ENCODE measurements around the gene EGFL6. TPM values are rescaled to one million over a fixed set of nuclear protein-coding genes. Genes with fewer than 3 reads are reported as not detected.

Gene EGFL6
- total and polyA plus RNA-seq, 2 of the 13 experiments (the other 11 are each of a cell fraction or from before 2014, with no cell fraction given): not detected

- no peak for TF ChIP-seq ZMAT3 (CRISPR knock-in tag; conservative IDR thresholded peaks at IDR 0.05)
- TF ChIP-seq KLF9 (CRISPR knock-in tag; IDR thresholded peaks at IDR 0.05; ENCODE audit: low read depth): no peak
- TF ChIP-seq ZNF720 (CRISPR knock-in tag; IDR thresholded peaks at IDR 0.05): no peak
- no peak for TF ChIP-seq MED13 (CRISPR knock-in tag; IDR thresholded peaks at IDR 0.05)
- Histone ChIP-seq H3K79me2 (ENCODE audit: insufficient read depth, low read length) (no peaks in the 10 kb centered on the region), H3K4me3 (replicated peaks in 1 of 3; ENCODE audit: insufficient read depth in 1 of 3, low read depth in 2 of 3, low read length in 3 of 3) (no peak overlapping the region), H3K36me3 (replicated peaks in 1 of 2; ENCODE audit: control insufficient read depth in 1 of 2, insufficient read depth in 2 of 2, low read length in 2 of 2) (no peaks in the 10 kb centered on the region), H3K27ac (ENCODE audit: extremely low read length, insufficient read depth, low read length) (no peak overlapping the region), H3K4me2 (ENCODE audit: low read depth, low read length) (no peak overlapping the region), H3K27me3 (ENCODE audit: control insufficient read depth in 1 of 2, insufficient read depth in 2 of 2, low read length in 2 of 2) (no peaks in the 10 kb centered on the region; a peak in 1 of 5 replicates), H3K9me3 (ENCODE audit: low read length) (no peaks in the 10 kb centered on the region), H3K4me1 (ENCODE audit: insufficient read depth, low read length) (no peaks in the 10 kb centered on the region), H3K9ac (ENCODE audit: insufficient read depth, low read depth, low read length) (no peak overlapping the region), H2AFZ (ENCODE audit: low read length) (no peak overlapping the region), H4K20me1 (ENCODE audit: insufficient read depth, low read length) (no peaks in the 10 kb centered on the region)
- POLR2A ChIA-PET: no interaction called here
- no TSS peak for BruUV-seq (replicated peaks)
- no peak for FAIRE-seq
- in situ Hi-C loops (cut with HindIII; ENCODE audit: extremely low pct_ligation_motif_present, low pct_unique_long_range_greater_than_20kb) (no loop called here), intact Hi-C loops (cut with micrococcal nuclease; ENCODE audit: unreplicated experiment) (no loop called here)
- CTCF ChIA-PET (ENCODE audit: low intra/inter-chr PET ratio, low total read pairs): no interaction called here
- ATAC-seq: no peak
- DNase-seq (ENCODE audit: low spot score): no peak
These were observed 44.8 kb downstream of the EGFL6 start for GRCh38 chrX:13614154-13614553.

- Histone ChIP-seq H3K79me2 (ENCODE audit: insufficient read depth, low read length) (no peaks in the 10 kb centered on the region), H2AFZ (ENCODE audit: low read length) (no peak overlapping the region), H3K36me3 (replicated peaks in 1 of 2; ENCODE audit: control insufficient read depth in 1 of 2, insufficient read depth in 2 of 2, low read length in 2 of 2) (no peaks in the 10 kb centered on the region), H3K27ac (ENCODE audit: extremely low read length, insufficient read depth, low read length) (no peak overlapping the region), H4K20me1 (ENCODE audit: insufficient read depth, low read length) (no peaks in the 10 kb centered on the region), H3K9ac (ENCODE audit: insufficient read depth, low read depth, low read length) (no peak overlapping the region), H3K4me3 (replicated peaks in 1 of 3; ENCODE audit: insufficient read depth in 1 of 3, low read depth in 2 of 3, low read length in 3 of 3) (no peak overlapping the region), H3K9me3 (ENCODE audit: low read length) (no peaks in the 10 kb centered on the region), H3K4me2 (ENCODE audit: low read depth, low read length) (no peak overlapping the region), H3K4me1 (ENCODE audit: insufficient read depth, low read length) (no peaks in the 10 kb centered on the region), H3K27me3 (ENCODE audit: control insufficient read depth in 1 of 2, insufficient read depth in 2 of 2, low read length in 2 of 2) (no peaks in the 10 kb centered on the region)
- ATAC-seq (no peak), FAIRE-seq (no peak), DNase-seq (ENCODE audit: low spot score) (no peak)
- ChIA-PET CTCF (ENCODE audit: low intra/inter-chr PET ratio, low total read pairs) (no interaction called here), POLR2A (no interaction called here)
- WGBS (ENCODE audit: low lambda C conversion rate): 0% methylated on average over 1 of the region's 1 CpG
- intact Hi-C loops (cut with micrococcal nuclease; ENCODE audit: unreplicated experiment) (no loop called here), in situ Hi-C loops (cut with HindIII; ENCODE audit: extremely low pct_ligation_motif_present, low pct_unique_long_range_greater_than_20kb) (no loop called here)
- no TSS peak for BruUV-seq (replicated peaks)
- TF ChIP-seq ELF1 (CRISPR knock-in tag; IDR thresholded peaks at IDR 0.05) (no peak), HNF4G (IDR thresholded peaks at IDR 0.05; ENCODE audit: borderline replicate concordance, low read depth, low read length) (no peak), HNF4G (CRISPR knock-in tag; IDR thresholded peaks at IDR 0.05; ENCODE audit: borderline replicate concordance, low read depth) (no peak), CHD2 (IDR thresholded peaks at IDR 0.05; ENCODE audit: low read depth, low read length) (no peak), CBFB (CRISPR knock-in tag; IDR thresholded peaks at IDR 0.05) (no peak), NRL (CRISPR knock-in tag; IDR thresholded peaks at IDR 0.05; ENCODE audit: borderline replicate concordance) (no peak), BHLHE40 (IDR thresholded peaks at IDR 0.05; ENCODE audit: low read length) (no peak), ZNF773 (CRISPR knock-in tag; IDR thresholded peaks at IDR 0.05; ENCODE audit: borderline replicate concordance) (no peak), HNF1A (IDR thresholded peaks at IDR 0.05; ENCODE audit: low read depth) (no peak), HNF1A (CRISPR knock-in tag; IDR thresholded peaks at IDR 0.05; ENCODE audit: borderline replicate concordance) (no peak), ZNF251 (CRISPR knock-in tag; IDR thresholded peaks at IDR 0.05) (no peak), ZNF292 (CRISPR knock-in tag; IDR thresholded peaks at IDR 0.05; ENCODE audit: borderline replicate concordance, low read depth) (no peak), CREM (IDR thresholded peaks at IDR 0.05) (no peak), CREM (CRISPR knock-in tag; IDR thresholded peaks at IDR 0.05) (no peak), ZNF256 (CRISPR knock-in tag; conservative IDR thresholded peaks at IDR 0.05) (no peak), WIZ (CRISPR knock-in tag; IDR thresholded peaks at IDR 0.05) (no peak)
These were observed 50.8 kb downstream of the EGFL6 start for GRCh38 chrX:13620207-13620606.
